KMS-11 (cell line): ENCODE measurements around the gene LILRA6.
"Not testable (repeated sequence)": the region's sequence is repeated elsewhere in the genome, so short reads cannot be mapped to it uniquely, and the experiment has no call there.

ENCODE experiments used
- H2AFZ ChIP-seq: fragments of 200-600 bp; sonication (generic); 2 replicates; pipeline ENCODE4 v1.6.1; 2016; ENCODE audit warnings: antibody characterized with exemption, mixed run types, low read depth
- H3K27ac ChIP-seq: fragments of 200-600 bp; sonication (generic); 2 replicates; pipeline ENCODE4 v1.6.1; 2016; ENCODE audit warnings: mild to moderate bottlenecking, mixed run types
- H3K27me3 ChIP-seq: fragments of 200-600 bp; sonication (generic); 2 replicates; pipeline ENCODE4 v1.6.1; 2017; ENCODE audit warnings: mild to moderate bottlenecking, low read depth, mixed run types, moderate library complexity; ENCODE audit not compliant: insufficient read depth
- H3K36me3 ChIP-seq: fragments of 200-600 bp; sonication (generic); 2 replicates; pipeline ENCODE4 v1.6.1; 2017; ENCODE audit warnings: mild to moderate bottlenecking, mixed run types; ENCODE audit not compliant: insufficient read depth
- H3K4me1 ChIP-seq: fragments of 200-600 bp; sonication (generic); 2 replicates; pipeline ENCODE4 v1.6.1; 2016; ENCODE audit warnings: mild to moderate bottlenecking, low read depth, mixed run types; ENCODE audit not compliant: poor library complexity, severe bottlenecking
- H3K4me2 ChIP-seq: fragments of 200-600 bp; sonication (generic); 2 replicates; pipeline ENCODE4 v1.7.0; 2016; ENCODE audit warnings: mild to moderate bottlenecking, mixed run types
- H3K4me3 ChIP-seq: fragments of 200-600 bp; sonication (generic); IDR thresholded peaks from 2 replicates; pipeline ENCODE4 v1.6.1; 2017; ENCODE audit warnings: low read depth, low read length, mixed read lengths; ENCODE audit not compliant: insufficient read depth
- H3K79me2 ChIP-seq: fragments of 200-600 bp; sonication (generic); 2 replicates; pipeline ENCODE4 v1.6.1; 2016; ENCODE audit warnings: low read depth, mixed run types; ENCODE audit not compliant: insufficient read depth
- H3K9ac ChIP-seq: fragments of 200-600 bp; sonication (generic); 2 replicates; pipeline ENCODE4 v1.6.1; 2016; ENCODE audit warnings: mild to moderate bottlenecking, mixed run types
- H4K20me1 ChIP-seq: fragments of 200-600 bp; sonication (generic); 2 replicates; pipeline ENCODE4 v1.6.1; 2016; ENCODE audit warnings: mild to moderate bottlenecking, mixed run types; ENCODE audit not compliant: insufficient read depth
- CTCF ChIP-seq: fragments of 200-600 bp; sonication (generic); conservative IDR thresholded peaks from 2 replicates; pipeline ENCODE4 v1.6.1; 2017; ENCODE audit warnings: low read depth, mild to moderate bottlenecking, antibody characterized with exemption, low read length, moderate library complexity, mixed read lengths

LILRA6 gene

DNA sequence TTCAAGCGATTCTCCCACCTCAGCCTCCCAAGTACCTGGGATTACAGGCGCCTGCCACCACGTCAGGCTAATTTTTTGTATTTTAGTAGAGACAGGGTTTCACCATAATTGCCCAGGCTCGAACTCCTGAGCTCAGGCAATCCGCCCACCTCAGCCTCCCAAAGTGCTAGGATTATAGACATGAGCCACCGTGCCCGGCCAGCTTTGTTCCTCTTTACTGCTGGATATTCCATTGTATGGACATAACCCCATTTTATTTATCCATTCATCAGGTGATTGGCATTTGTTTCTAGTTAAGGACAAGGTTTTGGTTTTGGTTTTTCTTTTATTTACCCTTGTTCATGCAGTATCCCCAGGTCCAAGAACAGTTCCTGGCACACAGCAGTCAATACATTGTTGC is 46.1 kb downstream of the LILRA6 start:
- no peaks in the 10 kb centered on the region for H3K36me3 ChIP-seq
- H3K4me1 ChIP-seq = peaks cover 14% of the 10 kb centered on the region
- no peaks in the 10 kb centered on the region for H3K27me3 ChIP-seq
- H3K79me2 ChIP-seq = peaks cover 9% of the 10 kb centered on the region
- H3K9ac ChIP-seq = no peak overlapping the region
- H3K27ac ChIP-seq = no peak overlapping the region
- no peak for TF ChIP-seq CTCF
- H4K20me1 ChIP-seq = 0 out of 2 replicates have a peak, but pooled peaks cover under 1% of the 10 kb centered on the region
- no peak overlapping the region for H2AFZ ChIP-seq
- H3K4me2 ChIP-seq = no peak overlapping the region
- no peak overlapping the region for H3K4me3 ChIP-seq

- not testable (repeated sequence) for H3K36me3 ChIP-seq, H2AFZ ChIP-seq, H3K27me3 ChIP-seq, H3K79me2 ChIP-seq, H4K20me1 ChIP-seq, H3K4me3 ChIP-seq, H3K9ac ChIP-seq, H3K4me1 ChIP-seq, H3K4me2 ChIP-seq, H3K27ac ChIP-seq
Measured at GRCh38 chr19:54194463-54194862, 48.1 kb downstream of the LILRA6 start.

GRCh38 chr19:54193011-54193410 is 49.6 kb downstream of the LILRA6 start:
- no peak overlapping the region for H3K4me2 ChIP-seq
- peaks cover 17% of the 10 kb centered on the region for H3K4me1 ChIP-seq
- no peaks in the 10 kb centered on the region for H3K27me3 ChIP-seq
- no peak overlapping the region for H2AFZ ChIP-seq
- no peak for TF ChIP-seq CTCF
- H3K79me2 ChIP-seq = peaks cover 3% of the 10 kb centered on the region; the same call in 1 of the 2 replicates
- H3K27ac ChIP-seq = no peak overlapping the region
- no peaks in the 10 kb centered on the region for H4K20me1 ChIP-seq
- H3K4me3 ChIP-seq = no peak overlapping the region
- no peaks in the 10 kb centered on the region for H3K36me3 ChIP-seq
- H3K9ac ChIP-seq = no peak overlapping the region

DNA sequence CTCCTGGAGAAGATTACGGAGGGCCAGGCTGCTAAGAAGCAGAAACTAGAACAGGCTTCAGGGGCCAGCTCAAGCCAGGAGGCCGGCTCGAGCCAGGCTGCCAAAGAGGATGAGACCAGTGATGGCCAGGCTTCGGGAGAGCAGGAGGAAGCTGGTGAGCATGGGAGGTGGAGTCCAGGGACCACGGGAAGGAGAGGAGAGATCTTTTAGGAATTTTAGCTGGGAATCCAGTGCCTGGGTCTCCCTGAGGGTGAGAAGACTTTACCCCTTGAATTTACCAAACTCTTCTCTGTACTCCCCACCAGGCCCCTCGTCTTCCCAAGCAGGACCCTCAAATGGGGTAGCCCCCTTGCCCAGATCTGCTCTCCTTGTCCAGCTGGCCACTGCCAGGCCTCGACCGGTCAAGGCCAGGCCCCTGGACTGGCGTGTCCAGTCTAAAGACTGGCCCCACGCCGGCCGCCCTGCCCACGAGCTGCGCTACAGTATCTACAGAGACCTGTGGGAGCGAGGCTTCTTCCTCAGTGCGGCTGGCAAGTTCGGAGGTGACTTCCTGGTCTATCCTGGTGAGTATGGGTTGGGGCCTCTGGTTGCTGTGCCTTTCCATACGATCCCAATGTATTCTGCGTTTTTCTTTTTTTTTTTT is 50.7 kb downstream of the LILRA6 start:
- Histone ChIP-seq H3K36me3 (no peaks in the 10 kb centered on the region), H3K4me1 (peaks cover 18% of the 10 kb centered on the region), H3K27me3 (no peaks in the 10 kb centered on the region), H3K4me2 (peak overlapping the region; percentile 95), H3K4me3 (no peak overlapping the region), H4K20me1 (no peaks in the 10 kb centered on the region), H3K27ac (peak overlapping the region; percentile 94; the same call in 1 of the 2 replicates), H2AFZ (peak overlapping the region; percentile 58), H3K79me2 (peaks cover 3% of the 10 kb centered on the region; the same call in 1 of the 2 replicates), H3K9ac (peak overlapping the region; percentile 93; the same call in 1 of the 2 replicates)
- TF ChIP-seq CTCF = no peak
